Measurements from ENCODE around the gene FNDC3B. TPM values are rescaled to one million over a fixed set of nuclear protein-coding genes. Genes with fewer than 3 reads are reported as not detected.
A peak's percentile ranks its signal among the peaks of the same experiment; 100 is the strongest.

Gene FNDC3B
- total RNA-seq, 2 donors from 2014 or later: 57.6 to 69.3 TPM

- H3K27me3 ChIP-seq: no peaks in the 10 kb centered on the region
- no peak for TF ChIP-seq CTCF (IDR thresholded peaks at IDR 0.05)
- DNase-seq (ENCODE audit: low spot score): no peak
- no peaks in the 10 kb centered on the region for H3K9me3 ChIP-seq
- no peak overlapping the region for H3K4me3 ChIP-seq
- H3K4me1 ChIP-seq: peaks cover 0 to 96% of the 10 kb centered on the region in 2 donors
- H3K36me3 ChIP-seq: peaks cover 8% of the 10 kb centered on the region
- H3K27ac ChIP-seq: peak overlapping the region; percentile 69 to 90
Measured at GRCh38 chr3:172316758-172317157, 277.4 kb downstream of the FNDC3B start.

- no peak for TF ChIP-seq CTCF (IDR thresholded peaks at IDR 0.05)
- Histone ChIP-seq H3K27ac (peak overlapping the region; percentile 69 to 90), H3K9me3 (no peaks in the 10 kb centered on the region), H3K4me3 (no peak overlapping the region), H3K4me1 (peaks cover 0 to 97% of the 10 kb centered on the region in 2 donors), H3K27me3 (no peaks in the 10 kb centered on the region), H3K36me3 (peaks cover 5% of the 10 kb centered on the region)
- no peak for DNase-seq (ENCODE audit: low spot score)
Measured at GRCh38 chr3:172317481-172317880, 278.1 kb downstream of the FNDC3B start.

- Histone ChIP-seq H3K4me3 (no peak overlapping the region), H3K27ac (peak overlapping the region; percentile 69 to 90), H3K27me3 (no peaks in the 10 kb centered on the region), H3K9me3 (no peaks in the 10 kb centered on the region), H3K4me1 (peaks cover 0 to 92% of the 10 kb centered on the region in 2 donors), H3K36me3 (peaks cover 5% of the 10 kb centered on the region)
- TF ChIP-seq CTCF (IDR thresholded peaks at IDR 0.05): no peak
- no peak for DNase-seq (ENCODE audit: low spot score)
Measured at GRCh38 chr3:172317984-172318383, 278.6 kb downstream of the FNDC3B start.

- DNase-seq (ENCODE audit: low spot score): no peak
- Histone ChIP-seq H3K4me3 (no peak overlapping the region), H3K4me1 (peaks cover 0 to 90% of the 10 kb centered on the region in 2 donors), H3K27me3 (no peaks in the 10 kb centered on the region), H3K36me3 (peaks cover 8% of the 10 kb centered on the region), H3K9me3 (no peaks in the 10 kb centered on the region), H3K27ac (peak overlapping the region; percentile 69 to 90)
- TF ChIP-seq CTCF (IDR thresholded peaks at IDR 0.05): no peak
Measured at GRCh38 chr3:172319595-172319994, 280.2 kb downstream of the FNDC3B start.

- Histone ChIP-seq H3K36me3 (peaks cover 12% of the 10 kb centered on the region), H3K4me3 (no peak overlapping the region), H3K4me1 (peaks cover 0 to 85% of the 10 kb centered on the region in 2 donors), H3K9me3 (no peaks in the 10 kb centered on the region), H3K27ac (peak overlapping the region; percentile 69 to 90), H3K27me3 (no peaks in the 10 kb centered on the region)
- DNase-seq (ENCODE audit: low spot score): no peak
- no peak for TF ChIP-seq CTCF (IDR thresholded peaks at IDR 0.05)
Measured at GRCh38 chr3:172320468-172320867, 281.1 kb downstream of the FNDC3B start.

- Histone ChIP-seq H3K27ac (peak overlapping the region; percentile 10 to 90), H3K4me3 (no peak overlapping the region), H3K36me3 (peaks cover 16% of the 10 kb centered on the region), H3K9me3 (no peaks in the 10 kb centered on the region), H3K27me3 (no peaks in the 10 kb centered on the region), H3K4me1 (peaks cover 0 to 79% of the 10 kb centered on the region in 2 donors)
- no peak for DNase-seq (ENCODE audit: low spot score)
- TF ChIP-seq CTCF (IDR thresholded peaks at IDR 0.05): peak in 1 of 2 donors; percentile 21
Measured at GRCh38 chr3:172321035-172321434, 281.7 kb downstream of the FNDC3B start.

All from right atrium auricular region (tissue), 2 donors.